ENCODE data around the gene SPRED2.

Gene SPRED2

DNA sequence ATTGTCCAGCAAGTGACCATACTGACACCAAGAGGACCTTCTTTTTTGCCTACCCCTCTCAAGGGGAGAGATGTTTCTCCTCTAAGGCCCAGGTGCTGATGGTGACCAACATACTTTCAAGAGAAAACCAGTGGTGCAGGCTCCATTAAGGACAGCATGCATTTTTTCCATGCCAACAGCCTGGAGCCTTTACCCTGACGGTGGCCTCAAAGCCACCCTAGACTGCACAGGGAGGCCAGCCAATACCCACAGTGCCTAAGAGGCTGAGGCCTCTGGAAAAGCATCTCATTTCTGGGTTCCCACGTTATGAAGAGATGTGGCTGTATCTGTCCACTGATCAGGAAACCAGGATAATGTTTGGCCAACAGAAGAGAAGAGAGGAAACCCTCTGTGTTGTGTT lies 19.3 kb downstream of the SPRED2 start:
- DNase-seq = no peak

DNA sequence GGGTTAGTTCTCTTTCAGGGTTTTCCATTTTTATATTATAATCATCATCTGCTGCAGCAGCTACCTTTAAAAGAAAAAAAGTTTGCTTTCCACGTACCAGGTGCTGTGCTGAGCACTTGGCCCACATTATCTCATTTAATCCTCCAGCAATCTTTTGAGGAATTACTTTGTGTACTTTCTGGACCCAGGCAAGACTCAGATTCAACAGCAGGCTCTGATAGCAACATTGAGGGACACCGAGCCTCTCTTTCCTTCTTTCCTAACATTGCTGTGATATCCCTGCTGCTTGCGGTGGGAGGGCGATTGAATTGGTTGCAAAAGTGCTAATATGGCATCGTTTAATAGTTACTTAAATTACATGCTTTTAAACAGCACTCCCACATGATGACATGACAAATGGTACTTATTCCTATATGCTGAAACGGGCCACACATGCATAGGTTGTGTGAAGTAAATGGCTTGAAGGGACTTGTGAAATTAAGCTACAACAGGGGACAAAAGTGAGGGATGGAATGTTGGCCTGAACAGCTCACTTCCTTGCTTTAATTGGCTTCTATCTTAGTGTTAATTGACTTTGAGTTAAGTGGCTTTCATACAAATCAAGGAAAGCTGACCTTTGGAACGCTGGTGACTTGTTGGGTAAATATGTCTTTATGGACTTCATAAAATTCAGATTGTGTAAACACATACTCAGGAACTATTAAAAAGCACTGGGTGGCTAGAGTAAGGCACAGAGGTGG lies 21.2 kb downstream of the SPRED2 start:
- DNase-seq = no peak

DNA sequence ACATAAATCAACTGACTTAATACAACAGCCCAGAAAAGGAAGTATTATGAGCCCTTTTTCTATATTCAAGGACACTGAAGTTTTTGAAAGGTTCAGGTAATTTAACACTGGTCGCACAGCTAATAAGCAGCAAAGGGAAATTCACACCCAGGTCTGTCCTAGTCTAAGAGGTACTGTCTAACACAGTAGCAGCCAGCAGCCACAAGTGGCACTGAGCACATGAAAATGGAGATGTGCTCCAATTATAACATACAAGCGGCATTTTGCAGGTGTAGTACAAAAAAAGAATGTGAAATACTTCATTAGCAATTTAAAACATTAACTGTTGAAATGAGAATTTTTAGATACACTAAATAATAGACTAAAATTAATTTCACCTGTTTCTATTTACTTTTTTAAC lies 23.4 kb downstream of the SPRED2 start:
- no peak for DNase-seq

DNA sequence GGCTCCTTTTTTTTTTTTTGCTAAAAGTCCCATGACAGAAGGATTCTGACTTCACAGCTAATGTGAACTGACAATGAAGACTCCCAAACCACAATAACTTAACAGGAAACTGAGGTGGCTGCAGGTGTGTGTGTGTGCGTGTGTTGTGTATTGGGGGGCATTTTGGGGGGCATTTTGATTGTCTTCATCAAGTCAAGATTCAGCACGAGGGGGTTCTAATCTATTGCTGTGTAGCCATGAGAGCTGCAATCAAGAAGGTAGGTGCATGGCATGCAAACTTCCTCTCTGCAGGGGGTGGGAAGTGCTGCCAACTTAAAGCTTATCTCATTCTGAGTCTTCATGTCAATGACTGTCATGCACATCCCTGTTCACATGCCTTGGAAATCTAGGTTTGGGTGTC lies 25.2 kb downstream of the SPRED2 start:
- no peak for DNase-seq

DNA sequence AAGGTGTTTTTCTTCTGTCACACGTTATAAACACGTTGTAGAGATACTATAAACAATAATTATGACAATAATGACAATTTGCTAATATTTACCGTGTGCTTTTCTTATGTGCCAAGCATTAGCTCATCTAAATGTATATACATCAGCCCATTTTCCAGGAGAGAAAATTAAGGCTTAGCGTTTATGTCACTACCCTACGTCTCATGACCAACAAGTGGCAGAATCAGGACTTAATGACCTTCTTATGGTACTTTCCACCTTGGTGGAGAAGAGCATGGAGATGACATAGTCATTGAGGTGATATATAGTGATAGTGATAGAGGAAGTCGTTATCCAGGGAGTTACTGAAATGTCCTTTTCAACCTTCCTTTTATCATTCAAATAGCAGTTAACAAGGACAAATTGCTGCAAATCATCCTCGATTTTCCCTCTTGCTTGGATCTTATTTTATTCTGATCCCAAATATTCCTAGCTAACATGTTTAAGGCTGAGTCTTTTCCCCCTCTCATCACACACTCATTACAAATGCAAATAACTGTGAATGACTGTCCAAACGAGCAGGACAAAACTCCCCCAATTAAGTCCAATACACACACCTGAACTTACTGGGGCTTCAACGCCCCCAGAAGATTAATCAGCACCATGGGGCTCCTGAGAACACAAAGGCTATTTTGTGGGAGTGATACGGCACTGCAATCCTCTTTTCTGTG lies 27.3 kb downstream of the SPRED2 start:
- no peak for DNase-seq

DNA sequence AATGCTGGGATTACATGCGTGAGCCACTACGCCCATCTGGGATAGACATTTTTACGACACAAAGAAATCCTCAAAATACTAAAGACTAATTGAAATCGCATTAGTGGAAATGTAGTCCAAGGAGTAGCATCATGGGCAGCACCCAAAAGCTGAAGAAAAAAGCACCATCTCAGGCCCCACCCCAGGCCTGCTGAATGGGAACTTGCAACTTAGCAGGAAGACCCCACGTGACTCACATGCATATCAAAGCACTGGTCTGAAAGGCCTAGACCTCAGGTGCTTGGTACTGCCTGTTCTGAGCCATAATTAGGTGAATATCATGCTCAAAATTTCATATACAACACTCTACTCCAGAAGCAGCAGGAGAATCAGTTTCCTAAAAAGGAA lies 28.9 kb downstream of the SPRED2 start:
- DNase-seq = no peak

DNA sequence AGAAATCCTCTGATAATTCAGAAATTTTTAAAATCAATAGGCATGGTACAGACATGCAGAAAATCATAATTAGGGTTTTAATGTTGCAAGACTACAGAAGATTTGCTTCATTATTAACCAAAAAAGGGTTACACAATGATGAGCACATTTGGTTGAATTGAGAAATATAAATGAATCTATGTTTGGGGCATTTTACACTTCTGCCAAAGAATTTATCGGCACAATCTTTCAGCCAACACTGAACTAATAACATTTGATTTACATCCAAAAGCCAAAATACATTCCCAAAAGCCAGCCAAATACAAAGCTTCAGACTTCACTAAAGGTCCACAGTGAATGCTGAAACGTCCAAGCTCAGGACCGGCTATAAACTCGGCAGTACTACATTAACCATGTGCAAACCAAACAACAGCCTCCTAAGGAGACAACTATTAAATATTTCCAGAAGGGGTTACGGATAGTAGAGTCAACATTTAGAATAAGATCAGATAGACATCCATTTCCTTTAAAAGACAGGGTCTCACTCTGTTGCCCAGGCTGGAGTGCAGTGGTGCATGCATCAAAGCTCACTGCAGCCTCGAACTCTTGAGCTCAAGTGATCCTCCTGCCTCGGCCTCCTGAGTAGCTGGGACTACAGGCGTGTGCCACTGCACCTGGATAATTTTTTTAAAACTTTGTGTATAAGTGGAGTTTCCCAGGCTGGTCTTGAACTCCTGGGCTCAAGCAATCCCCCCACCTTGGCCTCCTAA lies 29.4 kb downstream of the SPRED2 start:
- no peak for DNase-seq

DNA sequence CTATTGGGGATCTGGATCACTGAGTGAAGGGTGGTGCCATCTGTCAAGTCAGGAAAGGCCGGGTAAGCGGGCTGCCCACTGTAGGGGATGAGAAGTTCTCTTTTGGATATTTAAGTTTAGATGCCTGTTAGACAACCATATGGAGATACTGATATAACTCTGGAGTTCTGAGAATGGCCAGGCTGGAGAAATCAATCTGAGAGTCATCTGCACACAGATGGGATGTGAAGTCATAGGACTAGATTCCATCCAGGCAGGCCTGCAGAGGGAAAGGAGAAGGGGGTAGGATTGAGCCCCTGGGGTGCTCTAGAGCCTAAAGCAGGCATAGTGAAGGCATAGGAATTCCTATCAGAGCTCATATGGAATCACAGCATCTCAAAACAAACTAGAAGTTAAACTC lies 30.1 kb downstream of the SPRED2 start:
- DNase-seq = no peak

DNA sequence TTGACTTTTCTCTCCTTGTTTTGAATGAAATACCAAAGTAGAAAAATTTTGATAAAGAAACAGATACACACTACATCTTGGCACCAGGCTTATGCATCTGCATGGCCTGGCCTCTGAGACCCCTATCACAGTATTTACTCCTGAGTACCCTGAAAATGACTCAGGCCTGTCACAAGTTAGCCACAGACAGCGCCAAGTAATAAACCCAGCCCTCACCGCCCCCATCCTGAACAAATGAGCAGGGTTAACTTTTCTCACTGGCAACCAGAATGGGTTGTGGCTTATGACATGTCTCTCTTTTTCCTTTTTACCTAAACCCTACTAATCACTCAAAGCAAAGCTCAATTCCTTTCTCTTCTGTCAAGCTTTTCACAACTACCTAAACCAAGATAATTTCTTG lies 35.3 kb downstream of the SPRED2 start:
- no peak for DNase-seq

DNA sequence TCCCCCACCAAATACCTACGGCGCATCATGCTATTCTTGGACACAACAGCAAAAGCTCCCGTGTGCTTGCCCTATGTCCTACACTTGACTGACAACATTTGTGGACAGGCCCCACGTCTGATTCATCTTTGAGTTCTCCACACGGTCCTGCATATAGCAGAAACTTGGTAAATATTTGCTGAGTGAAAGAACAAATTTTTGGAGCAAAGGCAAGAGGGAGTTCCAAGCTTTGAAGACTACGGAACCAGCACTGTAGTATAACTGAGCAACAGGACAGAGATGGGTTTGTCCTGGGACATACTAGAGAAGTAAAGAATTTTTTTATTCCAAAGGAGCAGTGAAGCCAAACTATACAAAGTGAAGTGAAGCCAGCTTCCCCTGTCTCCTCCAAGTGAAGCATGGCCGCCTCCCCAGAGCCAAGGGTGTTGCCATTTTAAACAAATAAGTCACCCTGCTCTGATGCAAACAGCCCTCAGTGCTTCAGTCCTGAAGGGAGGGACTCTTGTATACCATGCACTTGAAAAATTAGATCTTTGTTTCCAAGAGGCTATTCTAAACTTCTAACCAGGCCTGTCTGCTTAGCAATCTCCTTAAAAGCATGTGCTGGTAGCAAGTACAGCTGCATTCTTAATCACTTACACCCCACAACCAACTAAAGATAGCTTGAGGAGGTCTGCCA lies 35.9 kb downstream of the SPRED2 start:
- no peak for DNase-seq

DNA sequence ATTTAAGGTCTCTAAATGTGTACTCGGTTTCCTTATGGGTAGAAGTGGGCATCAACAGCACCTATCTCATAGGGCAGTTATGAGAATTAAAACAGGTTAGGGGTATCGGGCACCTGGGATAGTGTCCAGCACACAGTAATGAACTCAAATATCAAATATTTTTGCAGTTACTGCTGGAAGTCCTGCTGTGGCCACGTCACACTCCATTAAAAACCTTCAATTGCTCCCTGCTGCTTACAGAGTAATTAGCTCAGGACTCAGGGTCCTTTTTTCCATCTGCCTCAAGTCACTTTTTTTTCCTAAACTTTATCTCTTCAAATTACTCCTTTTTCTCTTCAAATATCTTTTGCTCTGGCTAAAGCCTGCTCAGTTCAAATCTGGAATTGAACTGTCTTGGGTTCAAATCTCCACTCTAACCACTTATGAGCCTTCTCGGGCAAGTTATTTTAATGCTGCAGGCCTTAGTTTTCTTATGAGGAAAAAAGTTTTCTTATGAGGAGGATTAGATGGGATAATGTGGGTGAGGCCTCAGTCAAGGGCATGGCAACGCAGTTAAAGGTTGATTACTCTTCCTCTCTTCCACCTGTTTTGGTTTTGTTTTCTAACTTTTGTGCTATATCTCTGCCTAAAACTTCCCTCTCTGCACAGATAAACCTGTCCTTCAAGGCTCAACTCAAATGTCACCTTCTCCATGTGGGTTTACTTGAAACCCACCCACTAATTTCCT lies 36.6 kb downstream of the SPRED2 start:
- no peak for DNase-seq

DNA sequence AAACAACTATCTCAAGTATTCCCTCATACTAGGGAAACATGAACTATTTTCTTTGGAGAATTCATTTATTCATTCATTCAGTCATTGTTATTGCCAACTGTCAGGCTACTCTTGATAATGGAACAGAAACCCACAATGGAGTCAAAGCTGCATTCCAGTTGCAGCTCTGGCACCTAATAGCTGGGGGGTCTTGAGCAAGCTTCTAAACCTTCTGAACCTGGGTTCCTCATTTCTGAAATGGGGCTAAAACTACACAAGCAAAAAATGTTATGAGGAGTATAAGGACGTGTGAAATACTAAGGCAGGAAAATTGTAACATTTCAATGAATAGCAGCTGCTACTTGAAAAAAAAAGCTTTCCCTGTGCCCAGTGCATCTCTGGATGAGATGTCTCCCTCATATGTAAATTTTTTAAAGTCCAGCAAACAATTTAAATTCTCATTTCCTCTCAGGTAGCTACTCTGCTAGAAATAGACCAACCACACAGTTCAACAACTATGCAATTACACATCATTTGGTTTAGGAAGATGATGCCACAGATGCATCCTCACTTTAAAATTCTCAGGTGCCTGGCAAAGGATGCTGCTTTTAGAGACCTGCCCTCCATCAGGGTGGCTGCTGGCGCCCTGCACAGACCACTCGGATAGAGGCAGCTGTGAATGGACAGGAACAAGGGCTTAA lies 38.5 kb downstream of the SPRED2 start:
- peak; percentile 38 for DNase-seq

DNA sequence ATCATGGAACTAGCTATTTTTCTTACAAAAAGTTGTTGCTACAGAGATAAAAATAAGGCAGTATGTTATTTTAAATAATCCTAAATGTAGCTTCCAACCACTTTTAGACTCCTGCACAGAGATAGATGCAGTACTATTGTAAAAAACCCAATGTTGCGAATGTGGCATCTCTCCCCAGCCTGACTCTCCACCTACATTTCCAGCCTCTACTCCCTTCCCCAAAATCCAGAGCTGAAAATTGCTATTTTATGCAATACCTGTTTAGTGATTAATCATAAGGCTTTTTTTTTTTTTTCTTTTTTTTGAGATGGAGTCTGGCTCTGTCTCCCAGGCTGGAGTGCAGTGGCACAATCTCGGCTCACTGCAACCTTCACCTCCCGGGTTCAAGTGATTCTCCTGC lies 39.4 kb downstream of the SPRED2 start:
- no peak for DNase-seq

DNA sequence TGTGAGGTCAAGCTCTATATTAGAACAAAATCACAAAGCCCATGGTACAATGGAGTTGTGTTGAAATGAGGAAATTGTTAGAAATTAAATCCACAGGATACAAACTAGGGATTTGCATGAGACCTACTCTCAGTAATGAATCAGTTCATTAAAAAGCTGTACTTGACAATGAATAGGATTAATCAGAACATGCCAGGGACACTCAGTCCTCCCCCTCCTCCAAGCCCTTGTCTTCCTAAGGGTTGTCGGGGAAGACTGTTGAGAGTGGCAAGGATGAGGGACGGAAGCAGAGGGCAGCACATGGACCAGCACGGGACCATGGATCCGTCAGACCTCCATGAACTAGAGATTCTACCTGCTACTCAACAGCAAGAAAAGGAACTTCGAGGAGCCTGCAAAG lies 39.8 kb downstream of the SPRED2 start:
- no peak for DNase-seq

DNA sequence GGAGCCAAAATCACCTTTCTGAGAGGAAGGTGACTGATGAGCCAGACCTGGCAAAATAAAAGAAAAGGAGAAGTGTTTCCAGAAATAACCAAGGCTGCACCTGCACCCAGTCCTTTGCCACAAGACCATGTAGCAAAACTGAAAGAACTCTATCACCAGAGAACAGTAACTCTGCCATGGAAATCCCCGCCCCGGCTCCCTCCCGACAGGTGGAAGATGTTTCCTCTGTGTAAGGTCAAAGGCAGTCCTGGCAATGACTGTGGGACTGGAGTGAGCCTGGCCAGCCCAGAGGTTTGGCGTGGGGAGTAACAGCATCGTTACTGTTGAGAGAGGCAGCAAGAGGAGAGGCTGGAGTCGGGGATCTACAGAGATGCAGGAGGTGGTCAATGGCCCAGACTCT lies 42.3 kb downstream of the SPRED2 start:
- no peak for DNase-seq

DNA sequence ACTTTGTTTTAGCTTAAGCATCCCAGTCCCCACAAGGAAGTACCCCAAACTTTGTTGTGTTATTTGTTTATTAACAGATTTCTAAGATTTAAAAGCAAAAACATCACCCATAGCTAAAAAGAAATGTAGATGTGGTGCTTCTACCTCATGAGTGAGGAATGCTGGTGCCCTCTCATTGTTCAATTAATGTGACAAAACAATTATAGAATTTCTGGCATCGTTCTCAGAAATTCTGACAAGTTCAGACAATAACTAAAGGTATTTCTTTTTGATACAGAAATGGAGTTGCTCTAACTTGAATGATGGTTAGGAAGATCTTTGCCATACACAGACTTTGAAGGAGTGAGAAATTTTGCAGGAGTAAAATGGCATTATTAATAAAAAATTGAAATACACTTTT lies 42.9 kb downstream of the SPRED2 start:
- no peak for DNase-seq

DNA sequence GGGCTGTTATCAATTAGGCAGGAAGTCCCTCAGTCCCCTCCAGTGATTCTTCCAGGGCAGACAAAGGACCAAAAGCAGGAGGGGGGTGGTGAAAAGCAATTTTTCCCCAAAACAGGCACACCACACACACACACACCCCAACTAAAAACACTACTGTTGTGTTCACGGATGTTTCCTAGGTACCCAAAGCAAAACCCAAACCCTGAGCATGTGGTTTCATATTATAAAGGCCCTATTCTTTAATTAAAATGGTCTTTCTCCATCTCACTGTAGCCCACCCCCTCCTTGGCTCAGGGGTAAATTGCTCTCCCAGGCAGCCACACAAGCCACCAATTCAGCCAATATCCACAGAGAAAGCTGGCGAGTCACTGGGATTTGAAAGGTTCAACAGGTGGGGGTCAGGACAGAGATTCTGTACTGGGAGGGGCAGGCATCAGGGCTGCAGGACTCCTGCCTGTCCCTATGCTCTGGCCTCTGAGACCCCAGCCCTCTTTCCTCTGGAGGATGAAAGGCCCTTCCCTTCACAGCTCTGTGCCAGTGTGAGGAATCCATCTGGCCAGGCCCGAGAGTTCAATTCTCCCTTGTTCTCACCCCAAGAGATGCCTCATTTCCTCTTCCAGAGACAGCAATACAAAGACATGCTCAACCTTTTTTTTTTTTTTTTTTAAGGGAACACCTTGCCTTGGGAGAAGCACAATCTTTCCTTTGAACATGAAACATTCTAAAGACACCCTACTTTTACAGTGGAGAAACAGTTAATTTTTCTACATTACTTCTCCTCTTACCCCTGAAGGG lies 43.6 kb downstream of the SPRED2 start:
- DNase-seq = peak; percentile 11

DNA sequence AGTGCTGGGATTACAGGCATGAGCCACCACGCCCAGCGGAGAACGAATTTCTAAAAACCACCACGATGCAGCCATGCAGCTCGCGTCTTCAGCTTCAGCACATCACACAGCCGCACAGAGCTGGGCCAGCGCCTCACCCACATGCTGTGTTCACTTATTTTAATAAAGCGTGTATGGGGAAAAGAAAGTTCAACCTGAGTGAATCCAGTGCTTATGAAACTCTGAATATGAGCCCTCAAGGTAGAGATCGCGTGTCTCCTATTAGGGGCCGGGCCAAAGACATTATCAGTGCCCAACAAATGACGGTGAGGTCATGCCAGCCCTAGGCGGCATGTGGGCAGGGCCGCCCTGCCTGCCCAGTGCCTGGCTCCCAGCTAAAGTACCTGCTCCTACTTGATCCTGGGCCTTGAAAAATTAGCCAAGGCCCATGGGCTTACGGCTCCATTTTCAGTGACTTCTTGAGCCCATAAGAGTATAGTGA lies 44.3 kb downstream of the SPRED2 start:
- DNase-seq = no peak

DNA sequence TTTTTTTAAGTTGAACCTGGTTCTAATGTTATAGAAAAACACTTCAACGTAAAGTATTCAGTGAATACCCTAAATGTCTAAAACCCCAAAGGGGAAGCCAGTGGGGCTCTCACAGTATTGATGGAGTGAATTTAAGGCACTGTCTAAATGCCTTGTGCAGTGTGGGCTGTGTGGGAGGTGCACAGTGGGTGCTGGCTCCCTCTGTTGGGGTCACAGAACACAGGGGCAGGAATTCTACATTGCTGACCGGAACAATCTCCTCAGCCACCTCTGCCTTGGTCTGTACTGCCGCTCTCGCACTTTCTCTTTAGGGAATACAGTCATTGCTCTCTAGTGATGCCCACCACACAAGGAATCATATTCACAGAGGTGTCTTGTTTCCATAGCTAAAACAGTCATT lies 45.4 kb downstream of the SPRED2 start:
- no peak for DNase-seq

DNA sequence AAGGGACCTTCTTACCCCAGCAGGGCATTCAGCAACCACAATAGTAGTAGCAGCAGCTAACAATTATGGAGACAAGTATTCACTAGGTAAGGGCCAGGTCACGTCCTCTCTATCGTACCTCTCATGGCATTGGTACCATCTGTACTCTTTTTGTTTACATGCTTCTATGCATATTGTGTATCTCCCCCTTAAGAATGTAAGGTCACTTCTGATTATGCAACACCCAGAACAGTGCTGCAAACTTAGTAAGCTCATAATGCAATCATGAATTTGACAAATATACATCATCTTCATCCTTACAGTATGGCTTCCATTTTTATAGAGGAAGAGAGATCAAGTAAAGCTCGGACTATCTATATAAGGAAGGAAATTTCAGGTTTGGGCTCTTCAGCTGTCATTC lies 46.1 kb downstream of the SPRED2 start:
- no peak for DNase-seq

All from MV-4-11 (cell line).